Panc1 (cell line): Measurements from ENCODE around the gene ITPRIP. TPM values are rescaled to one million over a fixed set of nuclear protein-coding genes. Genes with fewer than 3 reads are reported as not detected.

Experiments
- ATAC-seq: fragments of 200-7000 bp; cut with Tn5 transposase; 2 replicates; pipeline ENCODE4 v1.9.1; 2020; ENCODE audit warnings: mild to moderate bottlenecking, moderate library complexity
- BruUV-seq: library from RNA; stranded (reverse); fragments of 400-500 nt; replicated peaks from 2 replicates; lab custom pipeline; 2021; lab: Mats Ljungman, UMichigan
- CTCF ChIA-PET: fragments of 300-600 bp; sonication (Branson Sonifier 250); formaldehyde crosslinking; loops from one replicate; lab custom pipeline; 2022; ENCODE audit warnings: antibody characterized with exemption; lab: Charles Lee
- POLR2A ChIA-PET: fragments of 300-600 bp; sonication (Branson Sonifier 250); formaldehyde crosslinking; loops from one replicate; lab custom pipeline; 2022; ENCODE audit warnings: antibody characterized with exemption; lab: Charles Lee
- DNase-seq: peaks from one replicate; pipeline ENCODE4 v3.0.0-alpha.2; 2010; ENCODE audit warnings: low read depth, low spot score
- H3K27ac ChIP-seq: 2 replicates; pipeline ENCODE4 v1.5.1; 2011; ENCODE audit warnings: mild to moderate bottlenecking, low read length, inconsistent platforms
- H3K27me3 ChIP-seq: fragments of 200-500 bp; sonication (Bioruptor generic); 2 replicates; pipeline ENCODE4 v1.6.0; 2014; ENCODE audit warnings: low read length, inconsistent platforms; ENCODE audit not compliant: control insufficient read depth, insufficient read depth
- H3K36me3 ChIP-seq: fragments of 200-500 bp; sonication (Bioruptor generic); 2 replicates; pipeline ENCODE4 v1.5.1; 2014; ENCODE audit warnings: inconsistent platforms, mild to moderate bottlenecking, low read length, moderate library complexity; ENCODE audit not compliant: control insufficient read depth, insufficient read depth
- H3K4me1 ChIP-seq: 2 replicates; pipeline ENCODE4 v1.5.1; 2011; ENCODE audit warnings: inconsistent platforms, mild to moderate bottlenecking, low read length, moderate library complexity; ENCODE audit not compliant: control insufficient read depth, insufficient read depth
- H3K4me3 ChIP-seq, 2 experiments: 2 replicates each; pipeline ENCODE4 v1.5.1; 2011 to 2012; ENCODE audit warnings: low read depth in 2 of 2, low read length in 2 of 2, mild to moderate bottlenecking in 2 of 2, inconsistent platforms in 1 of 2, moderate library complexity in 1 of 2
- H3K9me3 ChIP-seq: fragments of 200-500 bp; sonication (Bioruptor generic); 2 replicates; pipeline ENCODE4 v1.5.1; 2014; ENCODE audit warnings: low read depth, mild to moderate bottlenecking, inconsistent platforms, low read length, moderate library complexity; ENCODE audit not compliant: control insufficient read depth, insufficient read depth
- POLR2AphosphoS5 ChIP-seq: IDR thresholded peaks from 2 replicates; pipeline ENCODE4 v1.6.1; 2012; ENCODE audit warnings: mild to moderate bottlenecking, low read depth, low read length, moderate library complexity
- SIN3A ChIP-seq: IDR thresholded peaks from 2 replicates; pipeline ENCODE4 v1.6.1; 2012; ENCODE audit warnings: low read depth, mild to moderate bottlenecking, low read length, moderate library complexity, borderline replicate concordance; ENCODE audit not compliant: insufficient read depth
- TCF7L2 ChIP-seq: IDR thresholded peaks from 2 replicates; pipeline ENCODE4 v1.6.1; 2011; ENCODE audit warnings: mild to moderate bottlenecking, low read depth, low read length, inconsistent platforms
- in situ Hi-C: cut with HindIII; loops from 2 replicates; pipeline ENCODE4 v1.10.0; 2016; ENCODE audit warnings: low sequenced_read_pairs, low pct_unique_long_range_greater_than_20kb
- intact Hi-C: fragments of 100-400 bp; cut with micrococcal nuclease; formaldehyde crosslinking; loops from one replicate; pipeline ENCODE4 v1.10.0; 2022; ENCODE audit not compliant: unreplicated experiment
- total RNA-seq: library from RNA; stranded (reverse); gene quantifications from one replicate; pipeline ENCODE4 v1.2.1, GENCODE V29; 2021; ENCODE audit not compliant: unreplicated experiment
- TF ChIP-seq, protein P1 (sequence below), 2 experiments: IDR thresholded peaks; 2 replicates each; pipeline ENCODE4 v1.6.1; 2011 to 2012; ENCODE audit warnings: low read depth in 2 of 2, control low read depth in 1 of 2, low read length in 1 of 2, mild to moderate bottlenecking in 1 of 2, moderate library complexity in 1 of 2; ENCODE audit not compliant: insufficient read depth in 1 of 2
- TF ChIP-seq, protein P2 (sequence below): fragments of 450-650 bp; IDR thresholded peaks from 2 replicates; pipeline ENCODE4 v1.5.1; 2017; ENCODE audit warnings: mild to moderate bottlenecking

The ITPRIP gene
- total RNA-seq, 1 experiment from 2014 or later, result 55.0 TPM

DNA sequence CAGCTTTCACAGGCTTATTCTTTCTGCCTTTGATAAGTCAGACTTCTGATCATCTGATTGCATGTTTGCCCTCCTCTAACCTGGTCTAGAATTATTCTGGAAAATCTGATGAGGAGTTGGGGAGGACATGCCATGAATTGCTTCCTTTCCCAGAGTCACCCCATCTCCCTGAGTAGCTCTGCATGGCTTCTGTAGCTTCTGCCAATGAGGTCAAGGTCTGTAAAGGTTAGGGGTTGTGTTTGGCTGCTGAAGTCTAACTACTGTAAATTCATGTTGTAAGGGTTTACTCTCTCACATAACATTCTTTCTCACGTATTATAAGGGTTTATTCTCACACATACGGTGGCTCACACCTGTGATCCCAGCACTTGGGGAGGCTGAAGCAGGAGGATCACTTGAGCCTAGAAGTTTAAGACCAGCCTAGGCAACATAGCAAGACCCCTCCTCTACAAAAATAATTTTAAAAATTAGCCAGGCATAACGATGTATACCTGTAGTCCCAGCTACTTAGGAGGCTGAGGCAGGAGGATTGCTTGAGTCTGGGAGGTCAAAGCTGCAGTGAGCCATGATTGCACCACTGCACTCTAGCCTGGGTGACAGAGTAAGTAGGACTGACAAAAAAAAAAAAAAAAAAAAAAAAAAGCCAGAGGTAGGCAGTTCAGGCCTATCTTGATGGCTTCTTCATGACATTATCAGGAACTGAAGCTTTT, 58.6 kb downstream of the ITPRIP start:
- intact Hi-C loops (no loop called here), in situ Hi-C loops (no loop called here)
- POLR2A ChIA-PET, result interaction anchor here (0.5 kb wide), 1 partner anchor 24 kb away, joined by 3 read pairs; no protein-coding TSS in a partner anchor
- no peak overlapping the region for H3K4me3 ChIP-seq
- no peaks in the 10 kb centered on the region; the same call in 1 of the 2 replicates for H3K36me3 ChIP-seq
- ATAC-seq, result no peak
- H3K27me3 ChIP-seq, result no peaks in the 10 kb centered on the region
- H3K4me1 ChIP-seq, result peaks cover 6% of the 10 kb centered on the region
- TF ChIP-seq SIN3A (no peak), POLR2AphosphoS5 (no peak), TCF7L2 (no peak)
- TF ChIP-seq, protein P1, sequence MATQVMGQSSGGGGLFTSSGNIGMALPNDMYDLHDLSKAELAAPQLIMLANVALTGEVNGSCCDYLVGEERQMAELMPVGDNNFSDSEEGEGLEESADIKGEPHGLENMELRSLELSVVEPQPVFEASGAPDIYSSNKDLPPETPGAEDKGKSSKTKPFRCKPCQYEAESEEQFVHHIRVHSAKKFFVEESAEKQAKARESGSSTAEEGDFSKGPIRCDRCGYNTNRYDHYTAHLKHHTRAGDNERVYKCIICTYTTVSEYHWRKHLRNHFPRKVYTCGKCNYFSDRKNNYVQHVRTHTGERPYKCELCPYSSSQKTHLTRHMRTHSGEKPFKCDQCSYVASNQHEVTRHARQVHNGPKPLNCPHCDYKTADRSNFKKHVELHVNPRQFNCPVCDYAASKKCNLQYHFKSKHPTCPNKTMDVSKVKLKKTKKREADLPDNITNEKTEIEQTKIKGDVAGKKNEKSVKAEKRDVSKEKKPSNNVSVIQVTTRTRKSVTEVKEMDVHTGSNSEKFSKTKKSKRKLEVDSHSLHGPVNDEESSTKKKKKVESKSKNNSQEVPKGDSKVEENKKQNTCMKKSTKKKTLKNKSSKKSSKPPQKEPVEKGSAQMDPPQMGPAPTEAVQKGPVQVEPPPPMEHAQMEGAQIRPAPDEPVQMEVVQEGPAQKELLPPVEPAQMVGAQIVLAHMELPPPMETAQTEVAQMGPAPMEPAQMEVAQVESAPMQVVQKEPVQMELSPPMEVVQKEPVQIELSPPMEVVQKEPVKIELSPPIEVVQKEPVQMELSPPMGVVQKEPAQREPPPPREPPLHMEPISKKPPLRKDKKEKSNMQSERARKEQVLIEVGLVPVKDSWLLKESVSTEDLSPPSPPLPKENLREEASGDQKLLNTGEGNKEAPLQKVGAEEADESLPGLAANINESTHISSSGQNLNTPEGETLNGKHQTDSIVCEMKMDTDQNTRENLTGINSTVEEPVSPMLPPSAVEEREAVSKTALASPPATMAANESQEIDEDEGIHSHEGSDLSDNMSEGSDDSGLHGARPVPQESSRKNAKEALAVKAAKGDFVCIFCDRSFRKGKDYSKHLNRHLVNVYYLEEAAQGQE (IDR thresholded peaks at IDR 0.05; ENCODE audit: insufficient read depth in 1 of 2, low read depth in 2 of 2, low read length in 1 of 2), result no peak
- TF ChIP-seq, protein P2, sequence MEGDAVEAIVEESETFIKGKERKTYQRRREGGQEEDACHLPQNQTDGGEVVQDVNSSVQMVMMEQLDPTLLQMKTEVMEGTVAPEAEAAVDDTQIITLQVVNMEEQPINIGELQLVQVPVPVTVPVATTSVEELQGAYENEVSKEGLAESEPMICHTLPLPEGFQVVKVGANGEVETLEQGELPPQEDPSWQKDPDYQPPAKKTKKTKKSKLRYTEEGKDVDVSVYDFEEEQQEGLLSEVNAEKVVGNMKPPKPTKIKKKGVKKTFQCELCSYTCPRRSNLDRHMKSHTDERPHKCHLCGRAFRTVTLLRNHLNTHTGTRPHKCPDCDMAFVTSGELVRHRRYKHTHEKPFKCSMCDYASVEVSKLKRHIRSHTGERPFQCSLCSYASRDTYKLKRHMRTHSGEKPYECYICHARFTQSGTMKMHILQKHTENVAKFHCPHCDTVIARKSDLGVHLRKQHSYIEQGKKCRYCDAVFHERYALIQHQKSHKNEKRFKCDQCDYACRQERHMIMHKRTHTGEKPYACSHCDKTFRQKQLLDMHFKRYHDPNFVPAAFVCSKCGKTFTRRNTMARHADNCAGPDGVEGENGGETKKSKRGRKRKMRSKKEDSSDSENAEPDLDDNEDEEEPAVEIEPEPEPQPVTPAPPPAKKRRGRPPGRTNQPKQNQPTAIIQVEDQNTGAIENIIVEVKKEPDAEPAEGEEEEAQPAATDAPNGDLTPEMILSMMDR, result no peak
- CTCF ChIA-PET, result no interaction called here
- no peaks in the 10 kb centered on the region for H3K9me3 ChIP-seq
- no TSS peak for BruUV-seq
- DNase-seq, result no peak
- H3K27ac ChIP-seq, result no peak overlapping the region

DNA sequence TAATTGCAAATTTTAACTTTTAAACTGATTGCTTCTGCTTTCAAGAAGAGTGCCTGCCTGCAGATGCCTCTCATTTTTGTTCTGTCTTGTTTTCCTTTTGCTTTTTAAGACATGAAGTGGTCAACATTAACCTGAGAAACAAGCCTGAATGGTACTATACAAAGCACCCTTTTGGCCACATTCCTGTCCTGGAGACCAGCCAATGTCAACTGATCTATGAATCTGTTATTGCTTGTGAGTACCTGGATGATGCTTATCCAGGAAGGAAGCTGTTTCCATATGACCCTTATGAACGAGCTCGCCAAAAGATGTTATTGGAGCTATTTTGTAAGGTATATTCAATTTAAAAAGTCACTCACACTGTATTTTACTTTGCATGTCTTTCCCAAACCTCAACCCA, 60.5 kb downstream of the ITPRIP start:
- in situ Hi-C loops (no loop called here), intact Hi-C loops (no loop called here)
- DNase-seq (no peak), ATAC-seq (no peak)
- Histone ChIP-seq H3K4me1 (peaks cover 9% of the 10 kb centered on the region), H3K9me3 (no peaks in the 10 kb centered on the region), H3K27ac (no peak overlapping the region), H3K4me3 (no peak overlapping the region), H3K36me3 (no peaks in the 10 kb centered on the region; the same call in 1 of the 2 replicates), H3K27me3 (no peaks in the 10 kb centered on the region)
- BruUV-seq, result no TSS peak
- ChIA-PET POLR2A (no interaction called here), CTCF (no interaction called here)
- TF ChIP-seq, protein P2, result no peak
- TF ChIP-seq SIN3A (no peak), POLR2AphosphoS5 (no peak)
- TF ChIP-seq, protein P1 (IDR thresholded peaks at IDR 0.05; ENCODE audit: insufficient read depth in 1 of 2, low read depth in 2 of 2, low read length in 1 of 2), result no peak
